H9 (cell line): ENCODE measurements around the gene TFAP2E. TPM values are rescaled to one million over a fixed set of nuclear protein-coding genes. Genes with fewer than 3 reads are reported as not detected.

ENCODE experiments used
- DNase-seq: peaks from one replicate; pipeline ENCODE4 v3.0.0-alpha.2; 2017
- H2AFZ ChIP-seq: one replicate; pipeline ENCODE4 v1.6.1; 2013; ENCODE audit warnings: mild to moderate bottlenecking, low read length, control low read depth, moderate library complexity
- H2AK5ac ChIP-seq: 2 replicates; pipeline ENCODE4 v1.6.1; 2013; ENCODE audit warnings: low read length, control low read depth, mixed read lengths; ENCODE audit not compliant: insufficient read length
- H2BK120ac ChIP-seq: one replicate; pipeline ENCODE4 v1.6.1; 2013; ENCODE audit warnings: low read depth, mild to moderate bottlenecking, low read length, control low read depth, inconsistent platforms; ENCODE audit not compliant: poor library complexity, severe bottlenecking
- H2BK12ac ChIP-seq: 2 replicates; pipeline ENCODE4 v1.6.1; 2013; ENCODE audit warnings: low read length, control low read depth, mixed read lengths, low read depth; ENCODE audit not compliant: insufficient read length
- H2BK15ac ChIP-seq: 2 replicates; pipeline ENCODE4 v1.6.1; 2013; ENCODE audit warnings: low read depth, low read length, control low read depth
- H2BK20ac ChIP-seq: one replicate; pipeline ENCODE4 v1.6.1; 2013; ENCODE audit warnings: low read depth, mild to moderate bottlenecking, low read length, control low read depth, inconsistent platforms; ENCODE audit not compliant: poor library complexity, severe bottlenecking
- H2BK5ac ChIP-seq: 2 replicates; pipeline ENCODE4 v1.6.1; 2013; ENCODE audit warnings: low read length, control low read depth, mixed read lengths; ENCODE audit not compliant: insufficient read length
- H3K14ac ChIP-seq: 2 replicates; pipeline ENCODE4 v1.6.1; 2013; ENCODE audit warnings: low read length, control low read depth; ENCODE audit not compliant: insufficient read depth
- H3K18ac ChIP-seq: 2 replicates; pipeline ENCODE4 v1.6.1; 2013; ENCODE audit warnings: low read depth, mild to moderate bottlenecking, mixed read lengths, low read length, control low read depth; ENCODE audit not compliant: insufficient read length
- H3K23ac ChIP-seq: 2 replicates; pipeline ENCODE4 v1.6.1; 2013; ENCODE audit warnings: low read length, control low read depth, mixed read lengths, low read depth; ENCODE audit not compliant: insufficient read length
- H3K23me2 ChIP-seq: 2 replicates; pipeline ENCODE4 v1.6.1; 2013; ENCODE audit warnings: low read depth, mild to moderate bottlenecking, mixed read lengths, low read length, control low read depth; ENCODE audit not compliant: insufficient read length, poor library complexity, severe bottlenecking
- H3K27ac ChIP-seq: 2 replicates; pipeline ENCODE4 v1.5.1; 2013; ENCODE audit warnings: low read length, control low read depth, mixed read lengths, low read depth; ENCODE audit not compliant: insufficient read length
- H3K27me3 ChIP-seq: 2 replicates; pipeline ENCODE4 v1.6.1; 2013; ENCODE audit warnings: low read length, control low read depth, inconsistent platforms; ENCODE audit not compliant: insufficient read depth
- H3K4ac ChIP-seq: 2 replicates; pipeline ENCODE4 v1.6.1; 2013; ENCODE audit warnings: low read depth, mild to moderate bottlenecking, control low read depth, inconsistent platforms, low read length, moderate library complexity
- H3K4me1 ChIP-seq: 2 replicates; pipeline ENCODE4 v1.6.1; 2013; ENCODE audit warnings: low read length, control low read depth, inconsistent platforms; ENCODE audit not compliant: insufficient read depth
- H3K4me2 ChIP-seq: 2 replicates; pipeline ENCODE4 v1.6.1; 2013; ENCODE audit warnings: low read length, control low read depth, mixed read lengths; ENCODE audit not compliant: insufficient read length, insufficient read depth
- H3K56ac ChIP-seq: 2 replicates; pipeline ENCODE4 v1.6.1; 2013; ENCODE audit warnings: low read depth, mild to moderate bottlenecking, mixed read lengths, low read length, control low read depth; ENCODE audit not compliant: insufficient read length
- H3K79me1 ChIP-seq: 2 replicates; pipeline ENCODE4 v1.6.1; 2013; ENCODE audit warnings: low read depth, mild to moderate bottlenecking, moderate library complexity, low read length, control low read depth, inconsistent platforms; ENCODE audit not compliant: insufficient read depth, poor library complexity, severe bottlenecking
- H3K79me2 ChIP-seq: 2 replicates; pipeline ENCODE4 v1.6.1; 2013; ENCODE audit warnings: low read length, control low read depth, inconsistent platforms; ENCODE audit not compliant: insufficient read depth
- H3K9ac ChIP-seq: 2 replicates; pipeline ENCODE4 v1.6.1; 2013; ENCODE audit warnings: low read length, control low read depth, mixed read lengths; ENCODE audit not compliant: insufficient read length; ENCODE audit errors: extremely low read depth
- H3K9me3 ChIP-seq: one replicate; pipeline ENCODE4 v1.6.1; 2013; ENCODE audit warnings: low read depth, low read length, inconsistent platforms; ENCODE audit not compliant: control insufficient read depth
- H3T11ph ChIP-seq: one replicate; pipeline ENCODE4 v1.6.1; 2013; ENCODE audit warnings: mild to moderate bottlenecking, low read length, control low read depth, inconsistent platforms
- H4K20me1 ChIP-seq: one replicate; pipeline ENCODE4 v1.6.1; 2013; ENCODE audit not compliant: control insufficient read depth, insufficient read length, insufficient read depth
- H4K5ac ChIP-seq: 2 replicates; pipeline ENCODE4 v1.6.1; 2013; ENCODE audit warnings: low read depth, mild to moderate bottlenecking, mixed read lengths, low read length, control low read depth; ENCODE audit not compliant: insufficient read length
- H4K8ac ChIP-seq: replicated peaks from 2 replicates; pipeline ENCODE4 v1.6.1; 2013; ENCODE audit warnings: low read length, control low read depth, mixed read lengths, low read depth; ENCODE audit not compliant: insufficient read length
- H4K91ac ChIP-seq: 2 replicates; pipeline ENCODE4 v1.6.1; 2013; ENCODE audit warnings: low read depth, mild to moderate bottlenecking, moderate library complexity, mixed read lengths, low read length, control low read depth; ENCODE audit not compliant: insufficient read length
- H3K27ac Mint-ChIP-seq, 3 experiments: 2 replicates in 2 of 3; 3 replicates in 1 of 3; pipeline ENCODE4 v1.8.0; 2020 to 2021; ENCODE audit warnings: mixed read lengths in 3 of 3, mild to moderate bottlenecking in 1 of 3, moderate library complexity in 1 of 3
- H3K27me3 Mint-ChIP-seq: 2 replicates; pipeline ENCODE4 v1.8.0; 2021; ENCODE audit warnings: low read depth, mild to moderate bottlenecking, moderate library complexity, mixed read lengths
- H3K36me3 Mint-ChIP-seq, 3 experiments: 2 replicates in 2 of 3; 3 replicates in 1 of 3; pipeline ENCODE4 v1.8.0; 2020 to 2021; ENCODE audit warnings: low read depth in 3 of 3, mixed read lengths in 3 of 3; ENCODE audit not compliant: insufficient read depth in 1 of 3
- H3K4me1 Mint-ChIP-seq, 2 experiments: 2 replicates each; pipeline ENCODE4 v1.8.0; 2020; ENCODE audit warnings: mixed read lengths in 2 of 2
- H3K4me3 Mint-ChIP-seq, 2 experiments: 2 replicates in 1 of 2; 3 replicates in 1 of 2; pipeline ENCODE4 v1.8.0; 2020 to 2021; ENCODE audit warnings: mild to moderate bottlenecking in 2 of 2, mixed read lengths in 2 of 2, moderate library complexity in 1 of 2
- H3K9me3 Mint-ChIP-seq, 2 experiments: 2 replicates in 1 of 2; 3 replicates in 1 of 2; pipeline ENCODE4 v1.8.0; 2020; ENCODE audit warnings: mild to moderate bottlenecking in 2 of 2, mixed read lengths in 2 of 2, moderate library complexity in 1 of 2
- WGBS: extraction: QIAGEN DNeasy Blood & Tissue Kit; methylation state at CpG from one replicate; pipeline ENCODE4 v1.1.7; 2013; ENCODE audit warnings: missing lambda C conversion rate, low lambda C conversion rate, mixed read lengths; ENCODE audit not compliant: insufficient read length; ENCODE audit errors: extremely low coverage; 5-methylcytosine and 5-hydroxymethylcytosine counted together
- total RNA-seq: library from RNA; stranded (reverse); gene quantifications from 2 replicates; pipeline ENCODE4 v1.2.1, GENCODE V29; 2021
- TF ChIP-seq, protein P1 (sequence below): fragments of 200-600 bp; sonication (generic); conservative IDR thresholded peaks from 3 replicates; pipeline ENCODE4 v1.8.0; 2021; ENCODE audit warnings: antibody characterized with exemption, mild to moderate bottlenecking

Gene TFAP2E
- total RNA-seq, 1 experiment from 2014 or later = 0.70 TPM

DNA sequence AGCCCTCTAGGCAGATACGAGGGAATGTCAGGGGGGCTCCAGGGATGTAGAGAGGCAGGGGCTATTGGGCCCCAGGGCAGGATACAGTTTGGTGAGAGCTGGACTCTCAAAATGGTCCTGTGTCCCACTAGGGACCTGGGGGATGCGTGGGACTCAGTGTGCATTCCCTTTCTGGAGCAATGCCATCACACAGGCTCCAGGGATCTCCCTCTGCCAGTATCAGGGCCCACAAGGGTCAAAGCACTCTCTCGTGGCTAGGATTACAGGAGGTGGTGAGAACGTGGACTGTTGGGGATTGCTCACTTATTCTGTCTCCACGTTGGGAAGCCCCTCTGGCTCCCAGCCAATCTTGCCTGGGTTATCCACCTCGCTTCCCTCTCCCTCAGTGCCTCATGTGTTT, 41.7 kb upstream of the TFAP2E start:
- H3K27ac ChIP-seq = no peak overlapping the region
- no peak overlapping the region for H3K18ac ChIP-seq
- no CpG with 5 or more reads among the region's 6 CpGs for WGBS
- no peak overlapping the region for H2BK120ac ChIP-seq
- no peak overlapping the region for H2BK5ac ChIP-seq
- TF ChIP-seq, protein P1, sequence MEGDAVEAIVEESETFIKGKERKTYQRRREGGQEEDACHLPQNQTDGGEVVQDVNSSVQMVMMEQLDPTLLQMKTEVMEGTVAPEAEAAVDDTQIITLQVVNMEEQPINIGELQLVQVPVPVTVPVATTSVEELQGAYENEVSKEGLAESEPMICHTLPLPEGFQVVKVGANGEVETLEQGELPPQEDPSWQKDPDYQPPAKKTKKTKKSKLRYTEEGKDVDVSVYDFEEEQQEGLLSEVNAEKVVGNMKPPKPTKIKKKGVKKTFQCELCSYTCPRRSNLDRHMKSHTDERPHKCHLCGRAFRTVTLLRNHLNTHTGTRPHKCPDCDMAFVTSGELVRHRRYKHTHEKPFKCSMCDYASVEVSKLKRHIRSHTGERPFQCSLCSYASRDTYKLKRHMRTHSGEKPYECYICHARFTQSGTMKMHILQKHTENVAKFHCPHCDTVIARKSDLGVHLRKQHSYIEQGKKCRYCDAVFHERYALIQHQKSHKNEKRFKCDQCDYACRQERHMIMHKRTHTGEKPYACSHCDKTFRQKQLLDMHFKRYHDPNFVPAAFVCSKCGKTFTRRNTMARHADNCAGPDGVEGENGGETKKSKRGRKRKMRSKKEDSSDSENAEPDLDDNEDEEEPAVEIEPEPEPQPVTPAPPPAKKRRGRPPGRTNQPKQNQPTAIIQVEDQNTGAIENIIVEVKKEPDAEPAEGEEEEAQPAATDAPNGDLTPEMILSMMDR = no peak
- H3K4me1 ChIP-seq = peaks cover 7% of the 10 kb centered on the region
- H3K14ac ChIP-seq = no peak overlapping the region
- no peaks in the 10 kb centered on the region for H3K9me3 ChIP-seq
- H3K27ac Mint-ChIP-seq = no peak overlapping the region
- H4K5ac ChIP-seq = no peak overlapping the region
- DNase-seq = no peak
- no peak overlapping the region for H3K4me3 Mint-ChIP-seq
- H3K27me3 Mint-ChIP-seq = no peaks in the 10 kb centered on the region
- peaks cover 18 to 22% of the 10 kb centered on the region in 2 experiments; a peak in 4 of 5 replicates for H3K9me3 Mint-ChIP-seq
- peaks cover 6% of the 10 kb centered on the region for H3K79me1 ChIP-seq
- peaks cover 18 to 25% of the 10 kb centered on the region in 2 experiments for H3K4me1 Mint-ChIP-seq
- no peak overlapping the region for H3K4ac ChIP-seq
- H3K36me3 Mint-ChIP-seq = peaks cover 33 to 38% (median 34%) of the 10 kb centered on the region in 3 experiments
- no peak overlapping the region for H2AK5ac ChIP-seq
- no peaks in the 10 kb centered on the region for H4K20me1 ChIP-seq
- H3K56ac ChIP-seq = no peak overlapping the region
- H3K23ac ChIP-seq = no peak overlapping the region
- H4K91ac ChIP-seq = no peak overlapping the region
- no peak overlapping the region for H2BK12ac ChIP-seq
- no peak overlapping the region for H2BK15ac ChIP-seq
- no peak overlapping the region for H3K9ac ChIP-seq
- peaks cover 2% of the 10 kb centered on the region; the same call in 1 of the 2 replicates for H3K79me2 ChIP-seq
- H4K8ac ChIP-seq = no peak overlapping the region
- H2BK20ac ChIP-seq = no peak overlapping the region
- no peak overlapping the region for H3K4me2 ChIP-seq
- H3K27me3 ChIP-seq = no peaks in the 10 kb centered on the region
- H2AFZ ChIP-seq = no peak overlapping the region
- no peaks in the 10 kb centered on the region for H3K23me2 ChIP-seq
- H3T11ph ChIP-seq = no peak overlapping the region
